GM19099 (cell line): ENCODE data around the gene TRABD2B.

ENCODE experiments used
- POLR2A ChIP-seq: IDR thresholded peaks from 3 replicates; pipeline ENCODE4 v1.6.1; 2011; ENCODE audit warnings: low read depth; ENCODE audit not compliant: insufficient read length; ENCODE audit errors: extremely low read depth

Gene TRABD2B

DNA sequence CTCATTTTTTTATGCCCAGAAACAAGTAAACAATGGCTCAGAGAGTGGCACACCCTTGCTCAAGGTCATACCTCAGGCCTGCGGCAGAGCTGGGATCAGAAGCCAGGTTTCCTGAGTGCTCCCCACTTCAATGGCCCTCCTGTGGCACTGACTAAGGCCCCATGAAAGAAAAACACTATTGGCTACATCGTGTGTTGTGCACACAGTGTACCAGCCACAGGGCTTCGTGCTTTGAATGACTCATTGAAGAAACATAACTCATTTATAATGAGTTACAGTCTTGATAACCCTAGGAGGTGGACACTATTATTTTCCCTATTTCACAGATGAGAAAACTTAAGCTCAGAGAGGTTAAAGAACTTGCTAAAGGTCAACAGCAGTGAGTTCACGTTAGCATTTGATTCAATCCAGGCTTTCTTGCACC lies 91.2 kb downstream of the TRABD2B start:
- TF ChIP-seq POLR2A = no peak

DNA sequence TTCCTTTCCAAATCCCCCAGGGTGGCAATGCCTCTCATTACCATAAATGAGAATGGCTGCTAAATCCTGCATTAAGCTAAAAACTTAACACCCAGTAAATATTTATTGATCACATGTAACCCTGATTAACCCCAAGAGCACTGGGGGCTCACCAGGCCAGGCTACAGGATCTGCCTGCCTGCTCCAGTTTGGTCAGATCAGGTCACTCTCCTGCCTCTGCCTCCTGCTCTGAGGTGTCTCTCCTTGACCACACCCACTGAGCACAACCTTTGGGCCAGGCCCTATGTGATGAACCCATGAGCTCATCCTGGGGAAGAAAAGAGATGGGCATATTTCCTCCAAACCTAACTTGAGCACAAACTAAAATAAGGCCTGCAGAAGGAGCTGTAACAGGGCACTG lies 93.5 kb downstream of the TRABD2B start:
- no peak for TF ChIP-seq POLR2A

DNA sequence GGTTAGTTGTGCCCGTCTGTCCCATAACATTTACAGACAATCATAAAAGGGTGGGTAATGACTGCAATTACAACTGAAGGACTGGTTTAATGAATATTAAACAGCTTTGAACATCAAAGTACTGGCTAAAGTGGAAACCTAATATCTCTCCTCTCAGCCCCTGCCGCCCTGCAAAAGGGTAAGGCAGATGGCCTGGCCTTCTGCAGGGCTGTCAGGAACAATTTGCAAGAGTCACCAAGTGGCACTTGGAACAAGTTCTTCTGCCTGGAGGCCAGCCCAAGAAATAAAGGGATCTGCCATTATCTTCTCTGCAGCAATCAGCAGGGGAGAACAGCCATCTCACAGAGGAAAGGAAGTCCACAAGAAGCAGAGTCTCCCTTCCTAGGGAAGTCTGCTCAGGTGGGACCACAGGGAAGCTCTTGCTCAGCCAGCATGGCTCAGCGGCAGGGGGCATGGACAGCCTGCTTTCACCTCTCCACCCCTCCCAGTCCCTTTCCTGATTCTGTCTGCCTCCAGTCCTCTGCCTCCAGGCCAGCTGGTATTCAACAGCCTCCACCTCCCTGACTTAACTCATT lies 96.1 kb downstream of the TRABD2B start:
- no peak for TF ChIP-seq POLR2A

DNA sequence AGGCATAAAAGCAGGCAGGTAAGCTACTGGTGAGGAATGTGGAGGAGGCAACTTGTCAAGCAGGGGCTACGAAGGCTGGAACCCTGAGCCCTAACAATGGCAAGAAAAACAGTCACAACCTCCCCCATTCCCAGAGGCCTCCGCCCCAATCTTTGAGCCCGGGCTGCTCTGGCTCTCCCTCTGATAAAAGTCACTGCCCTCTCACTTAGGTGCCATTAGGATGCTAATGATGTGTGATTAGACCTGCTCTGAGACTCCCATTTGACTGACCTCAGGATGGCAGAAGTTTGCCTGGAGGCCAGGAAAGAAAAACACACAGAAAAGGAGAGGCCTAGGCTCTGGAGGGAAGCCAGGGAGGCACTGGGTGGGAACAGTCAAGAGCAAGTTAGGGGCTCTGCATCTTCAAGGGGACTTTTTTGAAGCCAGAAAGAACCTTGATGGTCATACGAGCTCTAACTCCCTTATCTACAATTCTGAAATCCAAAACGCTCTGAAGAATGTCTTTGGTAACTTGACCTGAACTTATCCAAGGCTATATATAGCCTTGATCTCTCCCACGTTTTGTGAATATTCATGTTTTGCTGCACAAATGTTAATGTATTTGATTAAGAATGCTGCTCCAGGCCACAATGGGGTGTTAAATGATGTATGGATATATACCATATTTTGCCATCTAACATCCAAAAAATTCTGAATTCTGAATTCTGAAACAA lies 98.9 kb downstream of the TRABD2B start:
- TF ChIP-seq POLR2A = no peak

DNA sequence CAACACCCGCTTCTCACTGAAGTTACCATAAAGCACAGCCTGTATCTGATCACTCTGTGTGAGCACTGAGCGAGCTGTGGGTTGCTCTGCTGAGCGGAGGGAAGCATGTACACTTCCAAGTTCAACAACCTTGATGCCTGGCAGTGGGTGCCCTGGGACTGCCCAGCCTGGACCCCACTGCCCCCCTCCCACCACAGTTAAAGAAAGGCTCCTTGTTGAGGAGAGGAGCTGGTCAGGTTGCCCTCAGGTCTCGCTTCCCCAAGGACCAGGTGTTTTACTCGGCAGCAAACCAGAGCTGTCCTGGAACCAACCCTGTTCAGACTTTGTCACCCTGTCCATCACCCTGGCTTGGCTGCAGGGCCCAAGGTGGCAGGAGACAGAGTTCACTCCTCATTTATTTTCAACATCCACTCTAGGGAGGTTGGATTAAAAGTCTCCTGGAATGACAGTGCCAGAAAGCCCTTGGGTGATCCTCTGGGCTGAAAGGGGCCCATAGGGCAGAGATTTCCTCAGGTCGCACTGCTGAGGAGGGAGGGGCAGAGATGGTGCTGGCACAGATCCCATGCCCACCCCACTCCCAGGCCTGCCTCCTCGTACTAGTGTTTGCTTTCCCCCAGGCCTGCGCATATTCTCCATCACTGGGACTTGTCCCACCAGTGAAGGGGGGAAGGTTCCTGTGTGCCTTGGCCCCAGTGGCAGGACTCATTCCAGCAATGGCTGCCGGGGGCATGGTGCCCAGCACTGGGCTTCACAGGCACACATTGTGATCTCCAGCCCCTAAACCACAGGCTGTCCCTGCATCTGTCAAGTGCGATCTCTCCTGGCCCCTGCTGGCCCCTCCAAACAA lies 101.7 kb downstream of the TRABD2B start:
- no peak for TF ChIP-seq POLR2A

DNA sequence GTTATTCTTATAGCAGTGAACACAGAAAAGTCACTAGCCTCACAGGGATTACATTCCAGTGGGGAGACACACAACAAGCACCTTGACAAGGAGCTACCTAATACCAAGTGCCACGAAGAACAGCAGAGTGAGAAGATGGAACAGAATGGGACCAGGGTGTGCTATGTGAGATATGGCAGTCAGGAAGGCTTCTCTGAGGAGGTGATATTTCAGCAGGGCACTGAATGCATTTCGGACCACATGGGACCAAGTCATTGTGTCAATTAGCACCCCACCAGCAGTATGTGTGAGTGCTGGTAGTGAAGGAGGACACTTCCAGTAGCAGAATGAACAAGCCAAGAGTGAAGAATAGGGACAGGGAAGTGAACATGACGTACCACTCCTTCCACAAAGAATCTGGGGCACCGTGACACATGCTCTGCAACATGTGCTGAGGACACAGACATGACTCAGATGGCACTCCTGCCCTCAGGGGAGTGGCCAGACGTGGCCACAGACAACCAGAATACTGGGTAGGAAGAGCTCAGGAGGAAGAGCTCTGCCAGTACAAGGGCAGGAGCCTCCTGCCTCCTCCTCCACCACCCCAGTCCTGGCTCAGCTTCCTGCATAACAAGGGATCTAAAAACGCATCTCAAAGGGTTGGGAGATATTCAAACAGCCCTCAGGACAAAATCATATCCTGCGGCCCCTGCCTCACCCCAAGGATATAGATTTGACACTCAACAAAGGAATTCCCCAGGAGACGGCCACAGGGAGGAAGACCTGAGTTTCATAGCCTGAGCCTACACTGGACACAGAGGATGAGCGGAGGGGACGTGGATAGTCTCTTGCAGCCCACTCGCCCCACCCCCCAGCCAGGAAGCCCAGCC lies 102.5 kb downstream of the TRABD2B start:
- TF ChIP-seq POLR2A = no peak

DNA sequence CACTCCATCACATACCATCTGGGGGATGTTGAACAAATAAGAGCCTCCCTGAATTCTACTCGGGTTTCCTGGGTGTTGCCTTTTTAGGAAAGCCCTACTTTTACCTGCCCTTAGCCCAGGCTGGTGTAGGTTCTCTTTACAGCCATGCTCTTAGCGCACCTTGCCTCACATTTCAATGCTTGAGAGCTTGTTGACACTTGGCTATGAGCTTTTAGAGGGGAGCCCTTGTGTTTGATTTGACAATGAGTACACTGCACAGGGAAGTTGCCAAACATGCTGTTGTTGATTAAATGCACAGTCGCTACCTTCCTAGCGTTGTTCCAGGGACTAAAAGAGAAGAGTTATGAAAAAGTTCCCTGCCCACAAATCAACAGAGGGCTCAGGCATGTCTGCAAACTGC lies 103.8 kb downstream of the TRABD2B start:
- TF ChIP-seq POLR2A = no peak

DNA sequence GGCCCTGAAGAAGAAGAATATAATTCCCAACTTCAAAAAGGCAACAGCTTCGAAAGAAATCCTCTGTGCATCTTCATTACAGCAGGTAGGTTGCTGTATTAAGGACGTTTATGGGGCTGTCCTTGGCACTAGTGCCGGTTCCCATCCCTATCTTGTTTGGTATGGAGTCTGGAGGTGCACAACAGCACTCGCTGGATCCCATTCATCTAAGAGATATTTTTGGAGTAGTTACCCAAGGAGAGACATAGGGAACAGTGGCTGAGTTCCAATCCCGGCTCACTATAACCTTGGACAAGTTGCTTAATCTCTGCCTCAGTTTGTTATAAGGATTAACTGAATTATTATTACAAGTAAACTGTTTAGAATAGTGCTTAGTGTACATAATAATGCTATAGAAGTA lies 106.4 kb downstream of the TRABD2B start:
- TF ChIP-seq POLR2A = no peak

DNA sequence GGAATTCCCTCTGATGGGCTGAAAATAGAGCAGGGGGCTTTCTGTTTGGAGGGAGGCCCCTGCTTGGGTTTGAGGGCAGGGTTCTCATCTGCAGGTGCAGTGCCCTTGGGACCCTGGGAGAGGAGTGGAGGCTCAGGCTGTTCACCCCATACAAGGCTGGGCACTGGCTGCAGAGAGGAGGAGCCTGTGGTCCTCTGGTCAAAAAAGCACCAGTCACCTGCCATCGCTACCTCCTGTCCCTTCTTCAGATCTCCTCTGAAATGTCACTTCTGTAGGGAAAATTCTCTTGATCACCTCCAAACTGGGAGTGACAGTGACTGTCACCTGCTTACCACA lies 108.9 kb downstream of the TRABD2B start:
- TF ChIP-seq POLR2A = no peak

DNA sequence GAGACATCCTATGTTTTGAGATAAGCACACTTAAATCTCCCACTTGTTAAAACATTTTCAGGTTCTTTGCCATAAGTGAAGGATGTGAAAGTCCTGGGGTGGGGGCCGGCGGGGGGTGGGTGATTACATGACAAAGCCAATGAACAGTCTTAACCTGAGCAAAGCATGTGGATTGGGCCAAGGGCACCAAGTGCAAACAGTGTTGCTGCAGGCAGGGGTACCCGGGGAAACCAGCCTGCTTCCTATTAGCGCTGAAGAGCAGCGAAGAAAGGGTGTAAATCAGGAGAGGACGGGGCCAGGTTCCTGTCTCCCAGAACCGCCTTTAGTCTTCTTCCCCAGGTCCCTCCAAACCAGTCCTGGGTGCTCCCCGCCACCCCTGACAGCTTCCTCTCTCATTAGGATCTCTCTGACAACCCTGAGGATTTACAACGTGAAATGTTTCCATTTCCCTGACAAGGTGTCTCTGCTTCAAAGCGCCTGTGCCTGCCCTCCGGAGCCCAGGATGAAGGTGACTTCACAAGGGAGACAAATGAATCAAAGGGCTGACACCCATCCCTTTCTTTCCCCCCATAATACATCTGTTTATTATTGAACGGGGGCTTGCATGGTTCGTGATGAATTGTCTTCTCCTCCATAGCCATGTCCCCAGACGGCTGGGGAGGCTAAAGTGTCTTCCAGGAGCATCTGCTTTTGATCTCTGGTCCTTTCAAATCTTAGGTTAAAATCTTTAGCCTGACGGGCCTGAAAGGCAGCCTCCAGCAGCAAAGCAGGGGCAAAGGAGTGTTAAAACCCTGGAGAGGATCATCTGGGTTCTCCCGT lies 109.5 kb downstream of the TRABD2B start:
- no peak for TF ChIP-seq POLR2A

DNA sequence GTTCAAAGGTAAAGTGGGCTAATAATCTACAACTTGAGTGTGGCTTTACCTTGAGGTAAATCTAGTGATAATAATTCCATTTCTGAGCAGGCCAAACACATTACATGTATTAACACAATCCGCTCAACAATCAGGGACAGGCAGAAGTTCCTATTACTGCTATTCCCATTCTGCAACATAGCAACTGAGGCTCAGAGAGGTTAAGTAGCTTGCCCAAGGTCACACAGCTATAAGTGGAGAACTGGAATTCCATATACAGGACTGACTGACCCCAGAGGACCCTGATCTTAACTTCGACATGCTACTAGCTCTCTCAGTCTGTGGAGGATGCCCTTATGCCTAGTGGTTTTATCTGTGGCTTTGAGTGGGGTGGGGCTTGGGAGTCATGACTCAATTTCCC lies 110.1 kb downstream of the TRABD2B start:
- no peak for TF ChIP-seq POLR2A

DNA sequence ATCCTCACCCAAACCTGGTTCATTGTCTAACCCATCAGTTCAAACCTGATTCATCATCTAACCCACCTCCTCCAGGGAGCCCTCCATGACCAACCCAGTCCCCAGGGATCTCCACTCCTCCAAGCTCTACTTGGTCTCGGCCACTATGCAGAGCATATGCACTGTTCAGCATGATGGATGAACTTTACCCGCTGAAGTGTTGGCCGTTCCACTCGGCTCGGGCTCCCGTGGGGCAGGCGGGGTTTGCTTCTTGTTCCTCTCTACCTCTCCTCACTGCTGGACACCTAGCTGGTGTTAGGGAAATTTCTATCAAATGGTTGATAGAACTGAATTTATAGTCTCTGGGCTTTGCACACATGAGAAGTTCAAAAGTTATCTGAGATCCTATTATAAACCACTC lies 111.0 kb downstream of the TRABD2B start:
- TF ChIP-seq POLR2A = no peak

DNA sequence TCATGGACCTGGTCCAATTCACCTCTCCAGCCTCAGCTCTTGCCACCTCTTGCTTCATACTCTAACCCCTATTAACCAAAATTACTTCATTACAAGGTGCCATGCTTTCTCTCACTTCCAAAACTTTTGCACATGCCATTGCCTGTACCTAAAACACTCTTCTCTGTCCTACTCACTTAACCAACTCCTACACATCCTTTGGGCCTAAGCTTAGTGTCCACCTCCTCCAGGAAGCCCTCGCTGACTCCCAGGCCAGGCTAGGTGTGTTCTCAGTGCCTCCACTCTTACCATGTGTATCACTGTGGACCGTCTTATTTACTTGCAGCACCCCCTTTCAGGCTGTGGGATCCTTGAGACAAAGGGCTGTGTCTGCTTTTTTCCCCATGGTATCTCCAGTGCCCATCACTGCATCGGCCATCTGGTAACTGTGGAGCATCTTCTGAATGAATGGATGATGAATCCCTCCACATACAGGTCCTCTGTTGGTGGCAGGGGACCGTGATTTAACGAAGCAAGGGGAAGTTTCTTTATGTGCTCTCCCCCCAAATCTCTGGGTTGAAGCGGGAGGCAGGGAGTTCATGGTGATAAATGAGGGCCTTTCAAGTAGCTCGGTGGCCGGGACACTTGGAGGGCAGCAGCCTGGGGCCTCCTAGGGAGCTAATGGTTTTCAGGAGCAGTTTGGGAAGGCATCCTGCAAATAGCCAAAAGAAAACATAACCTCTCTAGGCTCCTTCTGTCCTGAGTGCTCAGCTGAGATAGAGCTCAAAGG lies 111.9 kb downstream of the TRABD2B start:
- no peak for TF ChIP-seq POLR2A

DNA sequence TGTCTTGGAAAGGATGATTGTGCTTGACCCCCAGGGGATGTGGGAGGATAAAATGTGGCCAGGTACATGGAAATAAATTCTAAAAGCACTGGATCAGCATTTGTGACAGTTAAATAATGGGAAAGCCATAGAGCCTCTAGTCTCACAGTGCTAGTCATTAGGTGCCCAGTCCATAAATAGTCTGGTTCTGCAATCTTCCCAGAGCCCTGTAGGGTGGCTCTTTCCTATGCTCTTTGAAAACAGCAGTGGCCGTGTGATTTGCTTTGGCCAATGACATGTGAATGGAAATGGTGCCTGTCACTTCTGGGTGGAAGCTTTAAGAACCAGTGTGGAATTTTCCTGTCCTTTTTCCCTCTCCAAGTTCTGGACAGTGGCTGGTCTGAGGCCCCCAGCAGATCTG lies 113.2 kb downstream of the TRABD2B start:
- TF ChIP-seq POLR2A = no peak
